Mesothelial cell of epicardium (in vitro differentiated cells): ENCODE measurements around the gene PHTF1. TPM values are rescaled to one million over a fixed set of nuclear protein-coding genes. Genes with fewer than 3 reads are reported as not detected.

Source experiments
- DNase-seq, 2 experiments: peaks; one replicate each; pipeline ENCODE4 v3.0.0; 2021; ENCODE audit warnings: low spot score in 2 of 2; ENCODE audit not compliant: unreplicated experiment in 2 of 2
- H3K27ac Mint-ChIP-seq: 2 replicates; pipeline ENCODE4 v1.8.0; 2021; ENCODE audit warnings: mixed read lengths
- H3K27me3 Mint-ChIP-seq: 2 replicates; pipeline ENCODE4 v1.8.0; 2021; ENCODE audit warnings: low read depth, mixed read lengths
- H3K36me3 Mint-ChIP-seq: 2 replicates; pipeline ENCODE4 v1.8.0; 2021; ENCODE audit warnings: mixed read lengths
- H3K4me1 Mint-ChIP-seq: 2 replicates; pipeline ENCODE4 v1.8.0; 2021; ENCODE audit warnings: mixed read lengths
- H3K4me3 Mint-ChIP-seq: 2 replicates; pipeline ENCODE4 v1.8.0; 2021; ENCODE audit warnings: mild to moderate bottlenecking, moderate library complexity, mixed read lengths
- H3K9me3 Mint-ChIP-seq: 2 replicates; pipeline ENCODE4 v1.8.0; 2021; ENCODE audit warnings: mixed read lengths
- total RNA-seq: library from RNA; stranded (reverse); gene quantifications from 3 replicates; pipeline ENCODE4 v1.2.1, GENCODE V29; 2021
- TF ChIP-seq, protein P1 (sequence below): fragments of 200-600 bp; sonication (generic); IDR thresholded peaks from one replicate; pipeline ENCODE4 v1.5.0; 2021; ENCODE audit warnings: antibody characterized with exemption; ENCODE audit not compliant: unreplicated experiment

PHTF1 gene
- total RNA-seq, 1 donor from 2014 or later = 26.7 TPM

- H3K4me3 Mint-ChIP-seq = no peak overlapping the region
- TF ChIP-seq, protein P1, sequence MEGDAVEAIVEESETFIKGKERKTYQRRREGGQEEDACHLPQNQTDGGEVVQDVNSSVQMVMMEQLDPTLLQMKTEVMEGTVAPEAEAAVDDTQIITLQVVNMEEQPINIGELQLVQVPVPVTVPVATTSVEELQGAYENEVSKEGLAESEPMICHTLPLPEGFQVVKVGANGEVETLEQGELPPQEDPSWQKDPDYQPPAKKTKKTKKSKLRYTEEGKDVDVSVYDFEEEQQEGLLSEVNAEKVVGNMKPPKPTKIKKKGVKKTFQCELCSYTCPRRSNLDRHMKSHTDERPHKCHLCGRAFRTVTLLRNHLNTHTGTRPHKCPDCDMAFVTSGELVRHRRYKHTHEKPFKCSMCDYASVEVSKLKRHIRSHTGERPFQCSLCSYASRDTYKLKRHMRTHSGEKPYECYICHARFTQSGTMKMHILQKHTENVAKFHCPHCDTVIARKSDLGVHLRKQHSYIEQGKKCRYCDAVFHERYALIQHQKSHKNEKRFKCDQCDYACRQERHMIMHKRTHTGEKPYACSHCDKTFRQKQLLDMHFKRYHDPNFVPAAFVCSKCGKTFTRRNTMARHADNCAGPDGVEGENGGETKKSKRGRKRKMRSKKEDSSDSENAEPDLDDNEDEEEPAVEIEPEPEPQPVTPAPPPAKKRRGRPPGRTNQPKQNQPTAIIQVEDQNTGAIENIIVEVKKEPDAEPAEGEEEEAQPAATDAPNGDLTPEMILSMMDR = no peak
- H3K36me3 Mint-ChIP-seq = peaks cover 46% of the 10 kb centered on the region
- no peaks in the 10 kb centered on the region for H3K9me3 Mint-ChIP-seq
- no peak for DNase-seq
- H3K4me1 Mint-ChIP-seq = no peaks in the 10 kb centered on the region
- no peaks in the 10 kb centered on the region for H3K27me3 Mint-ChIP-seq
- no peak overlapping the region for H3K27ac Mint-ChIP-seq
Observed at GRCh38 chr1:113792471-113792870, 33.2 kb upstream of the PHTF1 start.

- Mint-ChIP-seq H3K27ac (no peak overlapping the region), H3K4me3 (no peak overlapping the region), H3K4me1 (peaks cover 9% of the 10 kb centered on the region), H3K27me3 (no peaks in the 10 kb centered on the region), H3K9me3 (peaks cover 9% of the 10 kb centered on the region), H3K36me3 (peaks cover 38% of the 10 kb centered on the region)
- no peak for DNase-seq
- TF ChIP-seq, protein P1 = no peak
Observed at GRCh38 chr1:113788802-113789201, 29.5 kb upstream of the PHTF1 start.

DNA sequence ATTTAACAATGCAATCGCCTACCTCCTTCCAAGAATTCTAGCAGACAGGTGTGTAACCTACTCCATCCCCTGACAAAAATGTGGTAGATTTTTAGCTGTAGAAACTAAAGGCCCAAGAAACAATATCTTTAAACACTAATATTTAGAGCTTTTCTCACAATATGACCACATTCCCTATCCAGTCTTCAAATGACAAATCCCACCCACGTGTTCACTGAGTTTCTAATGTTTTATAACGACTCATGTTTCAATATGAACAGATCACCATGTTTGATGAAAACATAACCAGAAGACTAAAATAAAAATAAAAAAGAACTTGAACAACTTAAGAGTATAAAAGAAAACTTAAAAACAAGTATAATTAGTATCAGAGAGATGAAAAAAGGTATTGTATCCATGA is 28.4 kb upstream of the PHTF1 start:
- TF ChIP-seq, protein P1 = no peak
- Mint-ChIP-seq H3K9me3 (peaks cover 9% of the 10 kb centered on the region), H3K4me1 (peaks cover 19% of the 10 kb centered on the region), H3K36me3 (peaks cover 34% of the 10 kb centered on the region), H3K27ac (no peak overlapping the region), H3K4me3 (no peak overlapping the region), H3K27me3 (no peaks in the 10 kb centered on the region)
- no peak for DNase-seq

DNA sequence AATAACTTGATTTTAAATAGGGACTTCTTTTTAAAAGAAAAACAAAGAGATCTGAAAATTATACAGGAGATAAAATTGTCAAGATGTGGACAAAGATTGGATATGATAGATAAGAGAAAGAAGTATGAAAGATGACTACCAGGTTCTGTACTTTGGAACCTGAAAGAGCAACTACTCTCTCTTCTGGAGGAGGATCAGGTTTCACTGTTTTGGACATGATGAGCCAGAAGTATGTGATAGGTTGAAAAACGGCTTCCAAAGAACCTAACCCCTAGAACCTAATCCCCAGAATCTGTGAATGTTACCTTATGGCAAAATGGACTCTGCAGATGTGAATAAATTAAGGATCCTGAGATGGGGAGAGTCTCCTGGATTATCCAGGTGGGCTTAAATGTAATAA is 26.8 kb upstream of the PHTF1 start:
- Mint-ChIP-seq H3K27me3 (no peaks in the 10 kb centered on the region), H3K9me3 (peaks cover 9% of the 10 kb centered on the region), H3K36me3 (peaks cover 32% of the 10 kb centered on the region), H3K4me3 (no peak overlapping the region), H3K4me1 (peaks cover 19% of the 10 kb centered on the region), H3K27ac (no peak overlapping the region)
- TF ChIP-seq, protein P1 = no peak
- no peak for DNase-seq

DNA sequence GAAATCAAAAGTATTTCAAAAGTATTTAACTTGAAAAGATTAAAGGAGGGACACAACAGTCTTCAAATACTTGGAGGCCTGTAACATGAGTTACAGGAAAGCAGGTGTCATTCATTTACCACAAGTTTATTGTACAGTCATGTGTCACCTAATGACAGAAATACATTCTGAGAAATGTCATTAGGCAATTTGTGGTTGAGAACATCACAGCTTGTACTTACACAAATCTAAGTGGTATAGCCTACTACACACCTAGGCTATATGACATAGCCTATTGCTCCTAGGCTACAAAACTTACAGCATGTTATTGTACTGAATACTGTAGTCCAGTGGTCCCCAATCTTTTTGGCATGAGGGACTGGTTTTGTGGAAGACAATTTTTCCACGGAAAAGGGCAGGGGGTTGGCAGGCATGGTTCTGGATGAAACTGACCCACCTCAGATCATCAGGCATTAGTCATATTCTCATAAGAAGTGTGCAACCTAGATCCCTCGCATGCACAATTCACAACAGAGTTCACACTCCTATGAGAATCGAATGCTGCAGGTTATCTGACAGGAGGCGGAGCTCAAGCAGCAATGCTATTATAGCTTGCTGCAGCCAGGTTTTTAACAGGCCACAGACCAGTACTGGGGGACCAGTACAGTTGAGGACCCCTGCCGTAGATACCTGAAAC is 25.0 kb upstream of the PHTF1 start:
- no peak for DNase-seq
- Mint-ChIP-seq H3K36me3 (peaks cover 27% of the 10 kb centered on the region), H3K9me3 (peaks cover 9% of the 10 kb centered on the region), H3K4me1 (peaks cover 19% of the 10 kb centered on the region), H3K4me3 (no peak overlapping the region), H3K27me3 (no peaks in the 10 kb centered on the region), H3K27ac (peak overlapping the region; percentile 51)
- TF ChIP-seq, protein P1 = no peak
